Measurements from ENCODE around the gene ABCB6. TPM values are rescaled to one million over a fixed set of nuclear protein-coding genes. Genes with fewer than 3 reads are reported as not detected.
"Not testable (repeated sequence)": the region's sequence is repeated elsewhere in the genome, so short reads cannot be mapped to it uniquely, and the experiment has no call there.

Gene ABCB6
- total RNA-seq, 2 experiments from 2014 or later: 18.2 to 21.9 TPM

DNA sequence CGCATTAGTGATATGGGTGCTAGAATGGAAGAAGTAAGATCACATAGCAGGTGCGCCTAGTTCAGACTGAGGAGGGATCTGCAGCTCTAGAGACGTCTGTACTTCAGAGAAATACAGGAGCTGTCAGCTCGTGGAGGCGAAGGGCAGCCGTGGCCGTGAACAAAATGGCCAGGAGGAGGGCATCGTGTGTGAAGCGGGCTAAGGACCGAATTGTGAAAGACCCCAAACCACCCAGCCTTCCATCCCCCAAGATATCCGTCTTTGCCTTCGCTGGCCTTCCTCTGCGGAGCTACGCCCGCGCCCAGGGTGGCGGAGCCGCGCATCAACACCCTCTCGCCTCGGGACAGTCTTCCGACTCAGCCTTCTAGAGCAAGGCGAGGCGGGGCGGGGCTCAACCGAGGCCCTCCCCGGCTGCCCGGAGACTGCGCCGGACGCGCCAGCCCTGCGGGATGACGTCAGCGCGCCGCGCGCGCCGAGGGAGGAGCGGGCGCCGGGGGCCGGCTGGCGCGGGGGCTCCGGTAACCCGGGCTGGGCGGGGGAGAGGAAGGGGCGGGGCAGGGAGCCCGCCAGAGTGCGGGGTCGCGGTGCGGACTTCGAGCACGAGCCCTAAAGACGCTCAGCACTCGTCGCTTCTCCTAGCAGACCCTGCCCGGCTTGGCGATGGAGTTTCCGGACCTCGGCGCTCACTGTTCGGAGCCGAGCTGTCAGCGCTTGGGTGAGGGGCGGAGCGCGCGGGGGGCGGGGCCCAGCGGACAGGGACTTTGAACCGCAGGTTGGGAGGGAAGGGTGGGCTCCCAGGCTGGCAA, 12.2 kb downstream of the ABCB6 start, which contains the start of gene ZFAND2B:
Gene ZFAND2B, plus strand, starts transcription at position 455 of the 806 bp plus-strand sequence. Its CDS starts 206 bp downstream, at position 661.
- no peaks in the 10 kb centered on the region for H3K27me3 Mint-ChIP-seq
- ATAC-seq (peak; percentile 96), DNase-seq (peak; percentile 98)
- H3K4me3 Mint-ChIP-seq: peak within 1 kb of the TSS; percentile 86
- H3K27ac Mint-ChIP-seq: peak within 1 kb of the TSS; percentile 94
- H3K36me3 Mint-ChIP-seq (ENCODE audit: low read depth): peaks cover 26% of the 10 kb centered on the region
- H3K9me3 Mint-ChIP-seq (ENCODE audit: low read depth): peaks cover 3% of the 10 kb centered on the region
- intact Hi-C loops (cut with DNase I, micrococcal nuclease): loop anchor here (1.0 to 5.0 kb wide), 19 partner anchors 11 to 800 kb away; partner anchors contain the start of genes ANKZF1 (in 2 of the 2), ATG9A (in 2 of the 2), DNAJB2 (in 2 of the 2) and NHEJ1 (in 2 of the 2)
- POLR2A ChIA-PET: interaction anchor here (0.5 to 1.7 kb wide), 9 partner anchors 12 to 53 kb away, joined by 3 to 14 read pairs (median 6); partner anchors contain the start of genes ABCB6, ANKZF1, ATG9A and CNPPD1
- peaks cover 34% of the 10 kb centered on the region for H3K4me1 Mint-ChIP-seq
- CTCF ChIA-PET: interaction anchor here (0.6 to 2.0 kb wide), 18 partner anchors 9 to 308 kb away, joined by 3 to 12 read pairs (median 4); partner anchors contain the start of genes CNPPD1, GLB1L, NHEJ1 and SLC23A3

GRCh38 chr2:219205981-219206327, 12.8 kb downstream of the ABCB6 start:
- no peaks in the 10 kb centered on the region for H3K27me3 Mint-ChIP-seq
- H3K9me3 Mint-ChIP-seq (ENCODE audit: low read depth): peaks cover 5% of the 10 kb centered on the region
- DNase-seq (no peak), ATAC-seq (no peak)
- peaks cover 22% of the 10 kb centered on the region for H3K36me3 Mint-ChIP-seq (ENCODE audit: low read depth)
- intact Hi-C loops (cut with DNase I, micrococcal nuclease): loop anchor here (1.0 to 5.0 kb wide), 17 partner anchors 12 to 799 kb away; partner anchors contain the start of genes ANKZF1 (in 2 of the 2), ATG9A (in 2 of the 2), DNAJB2 (in 2 of the 2) and NHEJ1 (in 2 of the 2)
- H3K4me1 Mint-ChIP-seq: peaks cover 33% of the 10 kb centered on the region
- POLR2A ChIA-PET: interaction anchor here (0.6 to 1.7 kb wide), 8 partner anchors 13 to 164 kb away, joined by 3 to 14 read pairs (median 4); partner anchors contain the start of genes ABCB6, ANKZF1, ATG9A and CNPPD1
- H3K4me3 Mint-ChIP-seq: peak overlapping the region; percentile 86
- peak overlapping the region; percentile 94 for H3K27ac Mint-ChIP-seq
- CTCF ChIA-PET: interaction anchor here (0.6 to 2.0 kb wide), 17 partner anchors 10 to 307 kb away, joined by 3 to 12 read pairs (median 5); partner anchors contain the start of genes CNPPD1, GLB1L, NHEJ1 and SLC23A3

DNA sequence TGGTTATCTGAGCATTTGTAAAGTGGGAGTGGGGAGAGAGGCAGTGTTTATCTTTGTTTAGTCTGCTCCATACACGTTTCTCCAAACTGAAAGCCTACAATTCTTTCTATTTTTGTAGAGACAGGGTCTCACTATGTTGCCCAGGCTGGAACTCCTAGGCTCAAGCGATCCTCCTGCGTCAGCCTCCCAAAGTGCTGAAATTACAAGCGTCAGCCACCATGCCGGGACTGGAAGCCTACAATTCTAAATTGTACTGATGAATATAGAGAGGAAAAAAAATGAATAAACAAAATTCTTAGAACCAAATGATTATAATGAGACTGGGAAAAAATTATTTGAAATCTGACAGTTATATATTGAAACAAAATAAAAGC, 13.6 kb downstream of the ABCB6 start:
- H3K9me3 Mint-ChIP-seq (ENCODE audit: low read depth): peaks cover 6% of the 10 kb centered on the region
- intact Hi-C loops (cut with DNase I, micrococcal nuclease): loop anchor here in 1 of 2 experiments (5.0 kb wide), 1 partner anchor 337 kb away; the partner anchor contains the start of genes CHPF and TMEM198
- POLR2A ChIA-PET: interaction anchor here (0.8 kb wide), 1 partner anchor 34 kb away, joined by 3 read pairs; no protein-coding TSS in a partner anchor
- DNase-seq (no peak), ATAC-seq (no peak)
- peaks cover 38% of the 10 kb centered on the region for H3K4me1 Mint-ChIP-seq
- H3K36me3 Mint-ChIP-seq (ENCODE audit: low read depth): peaks cover 20% of the 10 kb centered on the region
- no peak overlapping the region for H3K4me3 Mint-ChIP-seq
- no peaks in the 10 kb centered on the region for H3K27me3 Mint-ChIP-seq
- CTCF ChIA-PET: interaction anchor here (2.0 kb wide), 1 partner anchor 22 kb away, joined by 5 read pairs; no protein-coding TSS in a partner anchor
- no peak overlapping the region for H3K27ac Mint-ChIP-seq

GRCh38 chr2:219204425-219205164, 14.2 kb downstream of the ABCB6 start:
- peaks cover 18% of the 10 kb centered on the region for H3K36me3 Mint-ChIP-seq (ENCODE audit: low read depth)
- H3K4me3 Mint-ChIP-seq: no peak overlapping the region
- ChIA-PET CTCF (interaction anchor here (0.6 kb wide), 1 partner anchor 236 kb away, joined by 4 read pairs; no protein-coding TSS in a partner anchor), POLR2A (interaction anchor here (1.2 kb wide), 1 partner anchor 25 kb away, joined by 3 read pairs; the partner anchor contains the start of genes ANKZF1 and ATG9A)
- no peaks in the 10 kb centered on the region for H3K27me3 Mint-ChIP-seq
- H3K27ac Mint-ChIP-seq: no peak overlapping the region
- intact Hi-C loops (cut with DNase I, micrococcal nuclease): loop anchor here in 1 of 2 experiments (5.0 kb wide), 1 partner anchor 338 kb away; the partner anchor contains the start of genes CHPF and TMEM198
- peaks cover 35% of the 10 kb centered on the region for H3K4me1 Mint-ChIP-seq
- peaks cover 6% of the 10 kb centered on the region for H3K9me3 Mint-ChIP-seq (ENCODE audit: low read depth)
- ATAC-seq: no peak
- DNase-seq: no peak

- DNase-seq; POLR2A ChIA-PET; intact Hi-C loops (cut with DNase I, micrococcal nuclease); H3K4me3 Mint-ChIP-seq; H3K27me3 Mint-ChIP-seq; H3K36me3 Mint-ChIP-seq (ENCODE audit: low read depth); ATAC-seq; H3K9me3 Mint-ChIP-seq (ENCODE audit: low read depth): not testable (repeated sequence)
- peak overlapping the region; percentile 89 for H3K27ac Mint-ChIP-seq
- peaks cover 11% of the 10 kb centered on the region for H3K4me1 Mint-ChIP-seq
- CTCF ChIA-PET: interaction anchor here (0.8 kb wide), 1 partner anchor 15 kb away, joined by 4 read pairs; no protein-coding TSS in a partner anchor
Observed at GRCh38 chr2:219201331-219201730, 17.4 kb downstream of the ABCB6 start.

DNA sequence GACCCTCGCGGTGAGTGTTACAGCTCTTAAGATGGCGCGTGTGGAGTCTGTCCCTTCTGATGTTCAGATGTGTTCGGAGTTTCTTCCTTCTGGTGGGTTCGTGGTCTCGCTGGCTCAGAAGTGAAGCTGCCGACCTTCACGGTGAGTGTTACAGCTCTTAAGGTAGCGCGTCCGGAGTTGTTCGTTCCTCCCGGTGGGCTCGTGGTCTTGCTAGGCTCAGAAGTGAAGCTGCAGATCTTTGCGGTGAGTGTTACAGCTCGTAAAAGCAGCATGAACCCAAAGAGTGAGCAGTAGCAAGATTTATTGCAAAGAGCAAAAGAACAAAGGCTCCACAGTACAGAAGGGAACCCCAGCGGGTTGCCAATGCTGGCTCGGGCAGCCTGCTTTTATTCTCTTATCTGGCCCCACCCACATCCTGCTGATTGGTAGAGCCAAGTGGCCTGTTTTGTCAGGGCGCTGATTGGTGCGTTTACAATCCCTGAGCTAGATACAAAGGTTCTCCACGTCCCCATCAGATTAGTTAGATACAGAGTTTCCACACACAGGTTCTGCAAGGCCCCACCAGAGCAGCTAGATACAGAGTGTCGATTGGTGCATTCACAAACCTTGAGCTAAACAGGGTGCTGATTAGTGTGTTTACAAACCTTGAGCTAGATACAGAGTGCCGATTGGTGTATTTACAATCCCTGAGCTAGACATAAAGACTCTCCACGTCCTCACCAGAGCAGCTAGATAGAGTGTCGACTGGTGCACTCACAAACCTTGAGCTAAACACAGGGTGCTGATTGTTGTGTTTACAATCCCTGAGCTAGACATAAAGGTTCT, 18.0 kb downstream of the ABCB6 start:
- DNase-seq: peak; percentile 48
- H3K36me3 Mint-ChIP-seq (ENCODE audit: low read depth); intact Hi-C loops (cut with DNase I, micrococcal nuclease); H3K27me3 Mint-ChIP-seq; ATAC-seq; H3K9me3 Mint-ChIP-seq (ENCODE audit: low read depth); H3K4me1 Mint-ChIP-seq: not testable (repeated sequence)
- Mint-ChIP-seq H3K27ac (peak overlapping the region; percentile 89), H3K4me3 (peak overlapping the region; percentile 68)
- ChIA-PET POLR2A (interaction anchor here (0.7 kb wide), 1 partner anchor 49 kb away, joined by 3 read pairs; no protein-coding TSS in a partner anchor), CTCF (interaction anchor here (0.6 to 5.0 kb wide), 7 partner anchors 11 to 171 kb away, joined by 3 to 19 read pairs (median 4); partner anchors contain the start of gene SLC23A3)

GRCh38 chr2:219199470-219200211, 19.1 kb downstream of the ABCB6 start:
- Mint-ChIP-seq H3K4me3 (no peak overlapping the region), H3K27me3 (no peaks in the 10 kb centered on the region), H3K9me3 (ENCODE audit: low read depth) (peaks cover 6% of the 10 kb centered on the region), H3K27ac (no peak overlapping the region), H3K4me1 (peaks cover 8% of the 10 kb centered on the region), H3K36me3 (ENCODE audit: low read depth) (no peaks in the 10 kb centered on the region)
- ATAC-seq (no peak), DNase-seq (no peak)
- intact Hi-C loops (cut with DNase I, micrococcal nuclease): no loop called here
- POLR2A ChIA-PET: interaction anchor here (0.7 to 1.3 kb wide), 2 partner anchors 50 to 95 kb away, joined by 3 to 4 read pairs; no protein-coding TSS in a partner anchor
- CTCF ChIA-PET: interaction anchor here (0.6 to 5.0 kb wide), 6 partner anchors 15 to 192 kb away, joined by 3 to 19 read pairs (median 4); partner anchors contain the start of gene SLC23A3

GRCh38 chr2:219198974-219199373, 19.8 kb downstream of the ABCB6 start:
- intact Hi-C loops (cut with DNase I, micrococcal nuclease): no loop called here
- CTCF ChIA-PET: interaction anchor here (0.6 to 5.0 kb wide), 4 partner anchors 29 to 193 kb away, joined by 3 to 19 read pairs (median 8); partner anchors contain the start of gene SLC23A3
- Mint-ChIP-seq H3K36me3 (ENCODE audit: low read depth) (no peaks in the 10 kb centered on the region), H3K4me1 (peaks cover 8% of the 10 kb centered on the region), H3K4me3 (no peak overlapping the region), H3K27ac (no peak overlapping the region), H3K27me3 (no peaks in the 10 kb centered on the region), H3K9me3 (ENCODE audit: low read depth) (peaks cover 3% of the 10 kb centered on the region)
- ATAC-seq (no peak), DNase-seq (no peak)
- POLR2A ChIA-PET: interaction anchor here (1.3 kb wide), 1 partner anchor 96 kb away, joined by 4 read pairs; no protein-coding TSS in a partner anchor

GRCh38 chr2:219197388-219197787, 21.4 kb downstream of the ABCB6 start:
- peaks cover 3% of the 10 kb centered on the region for H3K9me3 Mint-ChIP-seq (ENCODE audit: low read depth)
- no peak overlapping the region for H3K27ac Mint-ChIP-seq
- DNase-seq (no peak), ATAC-seq (no peak)
- no peaks in the 10 kb centered on the region for H3K36me3 Mint-ChIP-seq (ENCODE audit: low read depth)
- H3K4me1 Mint-ChIP-seq: peaks cover 8% of the 10 kb centered on the region
- intact Hi-C loops (cut with DNase I, micrococcal nuclease): no loop called here
- POLR2A ChIA-PET: no interaction called here
- H3K4me3 Mint-ChIP-seq: no peak overlapping the region
- CTCF ChIA-PET: interaction anchor here (1.4 to 5.0 kb wide), 2 partner anchors 15 to 27 kb away, joined by 5 to 19 read pairs; partner anchors contain the start of gene SLC23A3
- no peaks in the 10 kb centered on the region for H3K27me3 Mint-ChIP-seq

Data from activated CD4-positive, alpha-beta T cell treated with anti-CD3 and anti-CD28 coated beads for 36 hours (primary cell).